ENCODE results near the gene ESR1.
"Not testable (repeated sequence)": the region's sequence is repeated elsewhere in the genome, so short reads cannot be mapped to it uniquely, and the experiment has no call there.

The ESR1 gene

DNA sequence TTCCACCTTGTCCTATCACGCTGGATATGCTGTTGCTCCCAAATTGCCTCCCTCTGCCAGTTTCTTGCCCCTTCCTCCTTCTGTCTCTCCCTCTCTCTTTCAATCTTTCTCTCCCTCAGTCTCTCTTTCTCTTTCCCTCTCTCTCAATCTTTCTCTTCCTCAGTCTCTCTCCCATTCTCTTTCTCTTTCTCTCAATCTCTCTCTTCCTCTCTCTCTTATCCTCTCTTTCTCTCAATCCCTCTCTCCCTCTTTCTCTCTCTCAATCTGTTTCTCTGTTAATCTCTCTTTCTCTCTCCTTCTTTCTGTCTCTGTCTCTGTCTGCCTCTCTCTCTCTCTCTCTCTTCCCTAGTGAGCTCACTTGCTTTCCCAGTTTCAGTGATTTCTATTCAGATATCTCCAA lies 245.8 kb downstream of the ESR1 start:
- no peak for DNase-seq (ENCODE audit: low read depth)

DNA sequence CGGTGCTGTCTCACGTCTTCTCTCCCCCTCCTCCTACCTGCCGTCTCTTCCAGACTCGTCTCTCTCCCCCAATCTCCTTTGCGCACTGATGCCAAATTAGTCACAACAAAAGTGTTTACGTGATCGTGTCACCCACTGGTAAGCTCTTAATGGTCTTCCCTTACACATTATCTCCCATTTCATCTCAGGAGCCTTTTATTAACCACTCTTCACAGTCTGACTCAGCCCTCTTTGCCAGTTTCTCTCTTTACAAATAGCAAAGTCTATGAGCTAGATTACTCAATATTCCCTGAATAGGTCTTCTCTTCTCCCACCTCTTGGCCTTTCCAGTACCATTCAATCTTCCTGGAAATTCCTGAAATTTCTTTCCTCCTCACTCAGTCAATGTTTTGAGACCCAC lies 247.0 kb downstream of the ESR1 start:
- peak; percentile 88 for DNase-seq (ENCODE audit: low read depth)

DNA sequence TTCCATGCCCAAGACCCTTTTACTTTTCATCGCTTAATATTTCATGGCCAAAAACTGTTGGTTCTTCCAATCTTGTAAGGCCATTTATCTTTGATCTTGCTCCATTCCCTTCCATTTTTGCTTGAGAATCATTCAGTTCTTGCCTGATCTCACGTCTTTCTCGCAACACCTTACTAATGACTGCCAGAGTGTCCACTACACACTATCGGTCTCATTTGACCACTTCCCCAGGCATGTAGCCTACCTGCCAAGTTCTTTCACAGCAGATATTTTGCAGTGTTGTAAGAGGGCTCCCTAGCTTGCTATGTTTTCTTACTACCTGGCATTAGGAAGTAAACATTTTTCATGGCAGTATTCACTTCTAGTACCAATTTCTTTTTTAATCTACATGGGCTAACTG lies 248.0 kb downstream of the ESR1 start:
- no peak for DNase-seq (ENCODE audit: low read depth)

DNA sequence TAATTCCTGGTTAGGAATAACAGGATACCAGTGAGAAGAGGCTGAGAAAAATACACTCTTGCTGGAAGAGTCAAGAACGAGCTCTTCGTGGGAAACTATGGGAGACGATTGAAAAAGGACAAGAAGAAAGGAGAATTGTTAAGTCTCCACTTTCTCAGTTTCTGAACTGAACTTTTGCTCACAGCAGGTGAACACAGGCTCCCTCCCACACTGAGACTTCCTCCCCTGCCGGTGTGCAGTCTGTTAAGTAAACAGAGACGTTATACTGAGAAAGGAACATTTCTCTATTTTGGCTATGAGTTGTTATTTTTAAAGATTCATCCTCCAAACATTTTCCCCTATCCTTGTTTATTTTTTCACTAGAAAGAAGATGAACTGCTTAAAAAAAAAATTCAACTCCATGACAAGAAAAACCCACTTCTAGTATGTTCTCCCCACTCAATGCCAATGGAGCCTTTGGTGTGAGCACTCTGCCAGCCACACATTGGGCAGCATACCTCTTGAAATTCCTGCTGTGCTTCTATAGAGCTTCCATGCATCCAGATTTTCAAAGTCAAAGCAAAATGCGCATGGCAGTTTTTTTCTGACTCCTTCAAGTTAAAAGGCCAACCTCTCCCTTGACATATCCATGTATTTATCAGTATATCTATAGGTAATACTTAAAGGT lies 250.5 kb downstream of the ESR1 start:
- DNase-seq (ENCODE audit: low read depth): no peak

DNA sequence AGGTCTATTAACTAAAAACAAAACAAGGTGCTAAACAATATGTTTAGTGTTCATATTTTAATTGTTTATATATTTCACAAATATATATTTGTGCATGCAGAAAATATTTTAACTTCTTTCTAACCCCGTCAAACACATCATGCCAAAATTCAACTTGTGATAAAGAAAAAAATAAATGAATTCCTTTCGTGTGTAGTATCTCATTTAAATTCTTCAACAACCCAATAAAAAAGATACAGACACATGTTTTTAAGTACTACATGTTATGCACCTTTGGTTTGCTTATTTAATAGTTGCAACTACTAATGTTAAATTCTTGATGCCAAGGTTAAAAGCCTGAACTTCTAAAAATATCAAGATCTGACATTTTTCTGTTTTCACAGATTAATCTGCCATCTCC lies 252.4 kb downstream of the ESR1 start:
- no peak for DNase-seq (ENCODE audit: low read depth)

DNA sequence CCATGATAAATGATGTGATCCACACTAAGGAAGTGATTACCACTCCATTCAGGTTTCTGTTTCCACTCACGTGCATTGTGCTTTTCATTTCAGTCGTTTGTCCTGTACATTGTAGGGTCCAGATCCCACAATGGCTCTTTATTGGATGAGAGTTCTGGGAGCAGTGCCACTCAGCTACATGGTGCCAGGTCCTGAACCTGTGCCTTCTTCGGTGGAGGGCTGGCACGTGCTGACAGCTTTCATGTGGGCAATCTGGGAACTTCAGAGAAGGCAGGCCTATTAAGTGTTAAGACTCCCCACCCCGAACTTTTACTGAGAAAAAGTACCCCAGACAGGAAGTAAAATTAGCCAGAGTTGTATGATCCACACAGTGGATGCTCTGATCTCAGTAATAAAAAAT lies 255.0 kb downstream of the ESR1 start:
- no peak for DNase-seq (ENCODE audit: low read depth)

DNA sequence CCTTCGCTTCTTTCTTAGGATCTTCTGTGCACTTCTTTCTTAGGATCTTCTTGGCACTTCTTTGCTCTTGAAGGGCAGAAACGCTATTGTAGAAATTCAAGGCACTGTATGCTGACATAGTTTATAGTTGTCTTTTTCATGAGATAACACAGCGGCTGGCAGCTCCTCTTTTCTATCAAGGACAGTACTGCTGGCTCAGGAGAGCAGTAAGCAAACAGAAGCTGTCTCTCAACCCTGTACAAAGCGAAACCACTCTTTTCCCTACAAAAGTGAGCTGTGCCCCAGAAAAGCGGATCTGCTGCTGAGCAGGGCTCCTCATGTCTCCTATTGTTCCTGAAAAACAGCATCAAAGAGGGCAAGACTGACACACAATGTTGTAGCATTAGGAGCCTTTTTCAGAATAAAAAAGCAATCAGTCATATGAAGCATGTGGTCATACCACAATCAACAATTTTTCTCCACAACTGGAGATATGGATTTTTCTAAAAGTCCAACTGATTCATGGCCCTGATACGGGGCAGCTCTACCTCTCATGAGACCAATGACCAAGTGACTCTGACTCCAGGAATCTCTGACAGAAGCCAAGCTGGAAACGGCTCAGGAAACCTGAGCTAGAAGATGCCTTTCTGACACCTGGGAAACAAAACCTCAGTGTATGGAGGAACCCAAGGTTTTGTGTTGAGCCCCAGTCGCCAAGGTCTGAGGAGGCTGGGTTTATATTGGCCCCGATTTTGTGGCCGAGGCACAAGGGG lies 255.9 kb downstream of the ESR1 start:
- no peak for DNase-seq (ENCODE audit: low read depth)

DNA sequence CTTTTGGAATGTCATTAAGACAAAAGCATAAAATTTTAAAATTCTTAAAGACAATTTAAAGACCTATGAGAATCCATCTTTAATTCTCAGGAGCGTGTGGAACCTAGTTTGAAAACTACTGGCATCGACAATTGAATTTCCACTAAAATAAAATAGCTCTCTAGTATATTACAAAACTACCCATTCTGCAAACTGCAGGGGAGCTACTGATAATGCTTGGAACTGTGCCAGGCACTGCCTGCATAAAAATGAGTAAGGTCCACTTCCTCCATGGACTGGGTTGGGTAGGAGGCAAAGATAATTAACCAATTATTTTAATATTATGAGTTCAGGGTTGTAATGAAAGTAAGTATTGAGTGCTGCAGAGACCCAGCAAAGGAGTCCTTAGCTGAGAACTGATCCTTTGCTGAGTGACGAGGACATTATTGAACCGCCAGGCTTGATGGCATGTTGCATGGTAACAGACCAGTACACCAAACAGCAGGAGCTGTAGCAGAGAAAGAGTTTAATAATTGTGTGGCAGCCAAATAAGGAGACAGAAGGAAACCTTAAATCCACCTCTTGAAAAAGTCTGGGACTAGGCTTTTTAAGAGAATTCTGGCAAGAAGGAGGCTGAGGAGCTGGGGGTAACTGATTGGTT lies 261.3 kb downstream of the ESR1 start:
- DNase-seq (ENCODE audit: low read depth): no peak

DNA sequence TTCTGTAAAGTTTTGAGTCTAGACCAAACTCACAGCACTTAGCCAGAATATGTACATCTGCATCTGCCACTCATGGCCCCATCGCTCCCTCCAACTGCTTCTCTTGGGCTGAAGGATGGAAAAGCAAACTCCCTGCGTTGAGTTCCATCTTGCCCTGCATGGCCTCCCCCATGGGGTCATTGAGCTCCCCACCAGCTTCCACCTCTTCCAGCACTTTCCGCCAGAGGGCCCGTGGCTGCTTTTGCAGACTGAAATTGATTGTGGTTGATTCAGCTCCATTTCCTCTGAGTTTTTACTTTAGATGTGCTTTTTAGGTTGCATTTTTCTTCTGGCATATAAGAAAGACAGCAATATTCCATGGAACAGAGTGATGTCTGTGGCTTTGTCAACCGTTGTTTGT lies 263.1 kb downstream of the ESR1 start:
- DNase-seq (ENCODE audit: low read depth): no peak

DNA sequence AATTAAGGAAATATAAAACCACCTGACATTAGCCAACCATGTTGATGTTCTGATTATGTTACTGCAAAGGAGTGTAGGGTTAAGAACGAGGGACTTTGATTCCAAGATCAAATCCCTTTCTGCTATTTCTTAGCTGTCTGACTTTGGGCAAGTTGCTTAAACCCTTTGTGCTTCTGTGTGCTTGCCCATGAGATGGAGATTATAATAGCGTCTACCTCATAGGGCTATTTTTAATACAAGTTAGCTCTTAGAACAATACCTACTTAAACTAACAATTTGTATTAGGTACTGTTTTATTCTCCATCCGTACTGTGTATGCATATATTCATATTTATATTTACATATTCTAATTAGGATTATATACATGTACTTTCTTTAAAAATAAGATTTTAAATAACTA lies 263.8 kb downstream of the ESR1 start:
- DNase-seq (ENCODE audit: low read depth): no peak

DNA sequence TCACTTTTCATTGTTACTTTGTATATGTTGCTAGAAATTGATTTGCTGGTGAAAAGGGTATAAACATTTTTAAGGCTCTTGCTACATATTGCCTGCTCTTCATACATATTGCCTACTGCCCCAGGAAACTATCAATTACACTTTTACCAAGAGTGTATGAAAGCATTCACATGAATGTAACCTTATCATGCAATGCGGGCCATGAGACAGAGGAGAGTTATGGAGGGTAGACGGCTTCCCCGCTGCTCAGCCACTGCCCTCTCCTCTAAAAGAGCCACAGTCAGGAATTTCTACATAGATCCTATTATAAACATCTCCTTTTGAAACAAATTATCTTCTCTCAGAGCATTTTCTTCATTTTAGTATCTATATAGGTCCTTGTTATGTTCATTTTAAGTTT lies 264.4 kb downstream of the ESR1 start:
- DNase-seq (ENCODE audit: low read depth): no peak

DNA sequence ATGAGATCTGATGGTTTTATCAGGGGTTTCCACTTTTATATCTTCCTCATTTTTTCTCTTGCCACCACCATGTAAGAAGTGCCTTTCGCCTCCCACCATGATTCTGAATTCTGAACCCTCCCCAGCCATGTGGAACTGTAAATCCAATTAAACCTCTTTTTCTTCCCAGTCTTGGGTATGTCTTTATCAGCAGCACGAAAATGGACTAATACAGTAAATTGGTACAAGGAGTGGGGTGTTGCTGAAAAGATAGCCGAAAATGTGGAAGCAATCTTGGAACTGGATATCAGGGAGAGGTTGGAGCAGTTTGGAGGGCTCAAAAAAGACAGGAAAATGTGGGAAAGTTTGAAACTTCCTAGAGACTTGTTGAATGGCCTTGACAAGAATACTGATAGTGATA lies 268.8 kb downstream of the ESR1 start:
- not testable (repeated sequence) for DNase-seq (ENCODE audit: low read depth)

DNA sequence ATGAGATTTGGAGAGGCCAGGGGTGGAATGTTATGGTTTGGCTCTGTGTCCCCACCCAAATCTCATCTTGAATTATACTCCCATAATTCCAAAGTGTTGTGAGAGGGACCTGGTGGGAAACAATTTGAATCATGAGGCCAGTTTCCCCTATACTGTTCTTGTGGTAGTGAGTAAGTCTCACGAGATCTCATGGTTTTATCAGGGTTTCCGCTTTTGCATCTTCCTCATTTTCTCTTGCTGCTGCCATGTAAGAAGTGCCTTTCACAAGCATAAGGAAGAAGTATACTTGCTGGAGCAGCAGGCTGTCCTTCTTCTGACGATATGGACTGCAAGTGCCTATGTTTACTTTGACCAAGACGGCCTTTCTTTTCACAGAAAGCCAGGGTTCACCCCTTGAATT lies 270.5 kb downstream of the ESR1 start:
- no peak for DNase-seq (ENCODE audit: low read depth)

DNA sequence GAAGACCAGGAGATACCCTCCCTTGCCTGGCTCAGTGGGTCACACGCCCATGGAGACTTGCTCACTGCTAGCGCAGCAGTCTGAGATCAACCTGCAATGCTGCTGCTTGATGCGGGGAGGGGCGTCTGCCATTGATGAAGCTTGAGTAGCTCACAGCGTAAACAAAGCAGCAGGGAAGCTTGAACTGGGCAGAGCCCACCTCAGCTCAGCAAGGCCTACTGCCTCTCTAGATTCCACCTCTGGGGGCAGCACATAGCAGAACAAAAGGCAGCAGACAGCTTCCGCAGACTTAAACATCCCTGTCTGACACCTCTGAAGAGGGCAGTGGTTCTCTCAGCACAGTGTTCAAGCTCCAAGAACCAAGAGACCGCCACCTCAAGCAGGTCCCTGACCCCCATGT lies 271.3 kb downstream of the ESR1 start:
- no peak for DNase-seq (ENCODE audit: low read depth)

DNA sequence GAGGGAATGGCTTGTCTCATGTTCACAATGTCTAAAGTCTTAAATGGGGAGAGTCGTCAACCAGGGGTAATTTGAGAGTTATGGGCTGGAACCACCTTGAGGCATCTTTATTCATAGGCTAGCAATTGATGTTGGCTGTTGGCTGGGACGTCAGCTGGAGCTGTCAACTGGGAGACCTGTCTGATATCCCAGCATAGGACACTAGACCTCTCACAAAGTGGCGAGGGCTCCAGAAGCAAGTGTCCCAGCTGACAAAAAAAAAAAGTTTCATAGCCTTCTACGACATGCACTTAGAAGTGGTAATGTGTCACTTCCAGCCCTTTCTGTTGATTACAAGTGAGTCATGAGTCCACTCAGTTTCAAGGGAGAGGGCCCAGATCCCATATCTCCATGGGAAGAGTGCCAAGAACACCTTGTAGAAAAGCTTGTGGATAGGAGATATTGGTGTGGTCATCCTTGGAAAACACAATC lies 278.0 kb downstream of the ESR1 start:
- peak; percentile 80 for DNase-seq (ENCODE audit: low read depth)

DNA sequence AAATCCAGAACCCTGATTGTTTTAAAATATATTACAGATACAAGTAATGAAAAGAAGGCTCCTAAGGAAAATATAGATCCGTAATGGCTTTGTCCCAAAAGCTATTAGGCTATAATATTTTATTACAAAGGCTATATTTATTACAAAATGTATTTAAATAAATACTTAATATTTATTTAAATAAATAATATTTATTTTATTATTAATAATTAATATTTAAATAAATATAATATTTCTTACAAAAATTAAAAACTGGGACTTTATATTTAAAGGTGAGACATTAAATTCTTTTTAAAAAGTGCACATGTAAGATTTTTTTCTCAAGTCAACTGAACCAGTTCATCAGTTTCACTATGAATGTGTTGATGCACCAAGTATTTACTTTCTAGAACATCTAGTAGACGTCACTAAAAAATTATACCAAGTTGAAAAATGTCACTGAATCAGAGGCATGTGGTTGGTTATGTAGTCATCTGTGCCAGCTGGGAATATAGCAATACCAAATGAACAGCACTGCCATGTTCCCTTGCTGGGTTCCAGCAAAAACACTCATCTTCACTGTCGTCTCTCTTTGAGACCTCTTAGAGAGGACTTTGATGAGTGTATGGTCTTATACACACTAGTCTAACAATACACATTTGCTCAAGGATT lies 278.9 kb downstream of the ESR1 start:
- no peak for DNase-seq (ENCODE audit: low read depth)

DNA sequence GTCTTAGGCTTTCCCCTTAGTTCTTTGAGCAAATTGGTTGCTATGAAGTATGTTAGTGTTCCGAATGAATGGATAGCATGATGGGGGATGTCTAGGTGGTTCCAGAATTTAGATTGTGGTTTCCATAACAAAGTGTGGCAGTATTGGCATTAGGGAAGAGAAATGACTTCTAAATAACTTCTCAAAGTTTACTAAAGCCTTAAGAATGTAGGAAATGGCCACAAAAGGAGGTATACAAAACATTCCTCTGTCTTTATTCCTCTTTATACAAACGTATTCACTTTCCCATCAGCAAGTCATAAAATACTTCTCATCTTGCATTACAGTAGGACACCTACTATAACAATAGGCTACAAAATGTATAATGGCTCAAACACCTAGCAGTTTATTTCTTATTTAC lies 279.6 kb downstream of the ESR1 start:
- DNase-seq (ENCODE audit: low read depth): peak; percentile 75

DNA sequence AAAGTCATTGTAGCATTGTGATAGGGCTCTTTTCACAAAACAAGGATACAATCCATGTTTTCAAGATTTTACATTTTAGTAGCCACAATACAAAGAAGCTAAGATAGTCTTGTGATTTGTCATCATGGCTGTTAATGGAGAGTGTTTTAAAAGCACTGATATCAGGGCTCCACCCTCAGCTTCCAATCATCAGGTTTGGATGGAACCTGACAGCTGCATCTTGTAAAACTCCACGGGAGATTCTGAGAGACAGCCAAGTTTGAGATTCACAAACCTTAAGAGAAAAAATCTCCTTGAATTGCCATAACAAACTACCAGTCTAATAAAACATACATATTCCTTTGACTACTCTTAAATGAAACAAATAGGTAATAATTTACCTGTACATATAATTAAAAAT lies 280.2 kb downstream of the ESR1 start:
- no peak for DNase-seq (ENCODE audit: low read depth)

DNA sequence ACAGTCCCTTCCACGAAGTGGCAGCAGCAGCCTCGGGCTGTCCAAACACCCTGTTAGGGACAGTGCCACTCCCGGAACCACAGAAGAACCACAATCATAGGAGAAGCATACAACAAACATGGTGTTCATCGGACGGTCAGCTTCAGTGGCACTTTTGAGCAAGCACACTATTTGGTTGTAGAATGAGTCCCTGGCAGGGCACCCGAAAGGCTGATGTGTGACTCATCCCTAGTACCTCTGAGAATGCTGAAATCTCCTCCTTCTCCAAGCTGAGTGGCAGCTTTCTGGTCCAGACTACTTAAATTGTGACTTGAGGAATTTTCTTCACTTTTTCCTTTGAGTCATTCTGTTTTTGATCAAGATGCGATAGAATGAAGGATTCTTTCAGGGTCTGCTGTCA lies 282.5 kb downstream of the ESR1 start:
- peak; percentile 82 for DNase-seq (ENCODE audit: low read depth)

DNA sequence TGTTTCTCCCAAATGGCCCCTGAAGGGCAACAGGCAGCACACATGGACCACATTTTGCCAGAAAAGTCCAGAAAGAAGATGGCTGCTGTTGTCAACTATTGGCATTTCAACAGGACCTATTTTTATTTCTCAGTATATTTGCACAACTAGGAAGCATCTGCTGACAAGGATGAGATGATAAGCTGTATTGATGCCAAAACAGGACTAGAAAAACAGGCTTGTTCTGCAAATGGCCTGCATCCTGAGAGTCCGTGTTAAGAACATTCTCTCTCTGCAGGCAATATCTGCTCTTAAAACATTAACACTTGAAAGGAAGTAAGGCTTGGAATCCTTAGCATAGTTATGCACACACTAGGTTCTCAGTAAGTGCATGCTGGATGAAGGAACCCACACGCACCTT lies 283.7 kb downstream of the ESR1 start:
- DNase-seq (ENCODE audit: low read depth): no peak

DNA sequence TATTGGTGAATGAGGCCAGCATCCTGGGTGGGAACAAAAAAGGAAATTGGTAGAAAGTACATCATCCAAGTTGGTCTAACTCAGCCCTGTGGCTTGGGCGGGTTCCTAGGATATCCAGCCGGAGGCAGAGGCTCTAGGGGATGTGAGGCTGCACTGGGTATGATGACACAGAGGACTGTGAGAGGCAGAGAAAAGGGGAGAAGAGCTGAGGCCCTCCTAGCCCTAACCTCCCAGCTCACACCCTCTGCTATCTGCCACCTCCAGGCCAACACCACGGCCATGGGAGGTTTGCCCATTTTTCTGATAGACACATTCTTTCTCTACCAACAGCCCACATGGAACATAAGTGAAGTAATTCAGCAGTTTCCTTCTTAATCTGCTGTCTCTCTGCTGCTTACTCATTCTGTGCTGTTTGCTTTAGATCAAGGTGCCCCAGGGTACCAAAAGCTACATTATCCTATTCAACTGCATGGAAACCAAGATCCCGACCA lies 284.4 kb downstream of the ESR1 start:
- DNase-seq (ENCODE audit: low read depth): peak; percentile 86

DNA sequence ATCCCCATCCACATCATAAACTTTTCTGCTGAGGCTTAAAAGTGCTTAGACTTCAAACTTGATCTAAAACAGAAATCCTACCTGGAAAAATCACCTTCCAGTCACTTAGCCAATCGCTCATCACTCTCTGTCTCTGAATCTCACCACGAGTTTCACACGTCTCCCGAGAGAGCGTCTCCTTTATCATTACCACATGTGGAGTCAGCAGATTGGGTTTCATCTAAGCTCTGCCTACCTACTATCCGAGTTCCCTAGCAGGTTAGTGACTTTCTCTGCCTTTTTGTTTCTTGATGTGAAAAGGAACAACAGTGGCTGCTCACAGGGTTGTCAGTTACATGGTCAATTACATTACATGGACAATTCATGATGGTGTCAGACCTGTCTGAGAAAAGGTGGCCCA lies 286.2 kb downstream of the ESR1 start:
- DNase-seq (ENCODE audit: low read depth): no peak

DNA sequence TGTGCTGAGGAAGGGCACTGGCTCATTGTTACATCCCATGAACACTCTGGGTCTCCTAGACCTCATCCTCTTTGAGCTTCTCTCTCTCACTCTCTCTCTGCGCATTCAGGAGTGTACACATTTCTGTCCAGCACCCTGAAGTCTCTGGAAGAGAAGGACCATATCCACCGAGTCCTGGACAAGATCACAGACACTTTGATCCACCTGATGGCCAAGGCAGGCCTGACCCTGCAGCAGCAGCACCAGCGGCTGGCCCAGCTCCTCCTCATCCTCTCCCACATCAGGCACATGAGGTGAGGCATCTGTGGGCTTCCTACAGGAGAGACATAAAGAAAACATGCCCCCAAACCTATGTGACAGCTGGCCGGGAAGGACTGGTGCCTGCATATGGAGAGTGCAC lies 286.8 kb downstream of the ESR1 start:
- no peak for DNase-seq (ENCODE audit: low read depth)
